ENCODE measurements around the gene ASTL.

Gene ASTL

GRCh38 chr2:96106991-96107707 lies 31.2 kb downstream of the ASTL start:
- DNase-seq (ENCODE audit: low spot score): no peak
- in situ Hi-C loops (cut with MboI; ENCODE audit: low sequenced_read_pairs, unreplicated experiment): loop anchor here (25.0 kb wide), 1 partner anchor 95 kb away; no protein-coding TSS in a partner anchor
- no peak for TF ChIP-seq CTCF (IDR thresholded peaks at IDR 0.05; ENCODE audit: borderline replicate concordance, control extremely low read depth, extremely low read depth, insufficient read depth, missing control alignments)

- no peak for DNase-seq (ENCODE audit: low spot score)
- no peak for TF ChIP-seq CTCF (IDR thresholded peaks at IDR 0.05; ENCODE audit: borderline replicate concordance, control extremely low read depth, extremely low read depth, insufficient read depth, missing control alignments)
- in situ Hi-C loops (cut with MboI; ENCODE audit: low sequenced_read_pairs, unreplicated experiment): loop anchor here (25.0 kb wide), 1 partner anchor 94 kb away; no protein-coding TSS in a partner anchor
Observed at GRCh38 chr2:96105994-96106715, 32.1 kb downstream of the ASTL start.

DNA sequence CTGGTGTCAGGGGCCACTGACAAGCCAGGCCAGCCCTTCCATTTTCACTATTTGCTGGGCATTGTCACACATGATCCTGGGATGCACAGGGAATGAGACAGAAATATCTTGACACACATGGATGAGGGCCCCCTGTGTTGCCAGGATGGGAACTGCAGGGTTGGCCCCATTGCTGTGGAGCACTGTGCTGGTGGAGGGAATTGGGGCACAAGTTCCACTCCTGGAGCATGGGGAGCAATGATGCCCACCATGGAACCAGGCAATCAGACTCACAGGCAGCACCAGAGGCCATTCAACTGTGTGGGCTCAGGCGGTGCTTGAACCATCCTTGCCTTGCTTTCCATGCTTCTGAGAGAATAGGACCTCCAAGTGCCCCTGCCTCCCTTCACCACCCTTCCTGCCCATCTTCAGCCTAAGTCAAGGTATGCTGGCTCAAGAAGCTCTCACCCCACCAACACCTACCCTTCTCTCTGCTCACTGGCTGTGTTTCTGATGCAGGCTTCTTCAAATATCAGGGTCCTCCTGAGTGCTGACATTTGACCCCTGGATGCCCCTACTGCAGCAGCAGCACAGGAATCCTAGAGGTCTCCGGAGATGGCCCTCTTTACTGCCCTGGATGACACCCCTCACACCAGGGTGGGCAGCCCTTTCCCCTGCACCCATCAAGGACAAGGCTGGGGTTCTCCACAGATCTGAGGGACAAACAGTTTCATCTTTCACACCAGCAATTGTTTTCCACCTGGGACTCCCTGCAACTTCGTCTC lies 33.0 kb downstream of the ASTL start:
- TF ChIP-seq CTCF (IDR thresholded peaks at IDR 0.05; ENCODE audit: borderline replicate concordance, control extremely low read depth, extremely low read depth, insufficient read depth, missing control alignments): no peak
- DNase-seq (ENCODE audit: low spot score): no peak
- in situ Hi-C loops (cut with MboI; ENCODE audit: low sequenced_read_pairs, unreplicated experiment): loop anchor here (25.0 kb wide), 1 partner anchor 93 kb away; no protein-coding TSS in a partner anchor

DNA sequence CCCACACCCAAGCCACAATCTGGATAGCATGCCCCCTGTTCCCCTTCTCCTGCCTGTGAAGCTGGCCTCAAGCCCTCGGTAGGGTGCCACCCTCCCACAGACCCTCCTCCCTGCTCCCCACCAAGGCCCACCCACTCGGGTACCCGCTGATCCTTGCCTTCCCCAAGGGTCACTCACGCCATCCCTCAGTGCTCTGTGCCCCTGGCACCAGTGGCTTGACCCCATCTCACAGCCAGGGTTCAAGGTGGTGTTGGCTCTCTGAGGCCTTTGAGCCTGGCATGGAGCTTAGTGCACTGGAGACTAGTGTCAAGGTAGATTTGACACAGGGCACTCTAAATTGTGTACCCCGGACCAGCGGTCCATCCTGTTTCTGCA lies 33.8 kb downstream of the ASTL start:
- no peak for TF ChIP-seq CTCF (IDR thresholded peaks at IDR 0.05; ENCODE audit: borderline replicate concordance, control extremely low read depth, extremely low read depth, insufficient read depth, missing control alignments)
- in situ Hi-C loops (cut with MboI; ENCODE audit: low sequenced_read_pairs, unreplicated experiment): loop anchor here (25.0 kb wide), 1 partner anchor 92 kb away; no protein-coding TSS in a partner anchor
- no peak for DNase-seq (ENCODE audit: low spot score)

DNA sequence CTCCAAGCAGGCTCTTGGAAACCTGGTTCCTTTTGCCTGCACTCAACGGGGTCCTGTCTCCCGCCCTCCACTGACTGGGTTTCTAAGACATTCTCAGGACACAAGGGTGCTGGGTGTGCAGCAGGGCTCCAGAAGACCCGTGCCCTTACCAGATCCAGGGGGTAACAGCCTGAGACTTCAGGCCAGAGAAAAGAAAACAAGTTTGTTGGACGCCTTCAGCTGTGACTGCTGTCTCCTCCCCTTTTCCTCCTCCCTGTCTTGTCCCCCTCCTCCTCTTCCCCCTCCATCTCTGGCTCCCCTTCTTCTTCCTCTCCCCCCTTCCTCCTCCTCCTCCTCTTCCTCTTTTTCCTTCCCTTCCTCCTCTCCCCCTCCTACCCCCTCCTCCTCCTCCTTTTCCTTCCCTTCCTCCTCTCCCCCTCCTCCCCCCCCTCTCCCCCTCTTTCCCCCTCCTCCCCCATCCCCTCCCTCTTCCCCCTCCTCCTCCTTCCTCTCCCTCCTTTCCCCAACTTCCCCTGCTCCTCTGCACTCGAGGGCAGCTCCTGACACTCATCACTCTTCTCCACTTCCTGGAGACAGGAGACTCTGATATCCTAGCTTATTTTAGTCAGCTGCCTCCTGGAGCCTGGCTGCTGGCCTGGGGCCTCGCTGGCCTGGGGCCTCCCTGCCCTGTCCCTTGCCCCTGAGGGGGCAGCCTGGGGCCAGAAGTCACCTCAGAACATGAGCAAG lies 34.4 kb downstream of the ASTL start:
- TF ChIP-seq CTCF (IDR thresholded peaks at IDR 0.05; ENCODE audit: borderline replicate concordance, control extremely low read depth, extremely low read depth, insufficient read depth, missing control alignments): no peak
- in situ Hi-C loops (cut with MboI; ENCODE audit: low sequenced_read_pairs, unreplicated experiment): loop anchor here (25.0 kb wide), 1 partner anchor 92 kb away; no protein-coding TSS in a partner anchor
- DNase-seq (ENCODE audit: low spot score): no peak
